Subcutaneous adipose tissue (tissue), 4 donors: Measurements from ENCODE around the gene NREP. TPM values are rescaled to one million over a fixed set of nuclear protein-coding genes. Genes with fewer than 3 reads are reported as not detected.

Experiments used
- small RNA-seq: library from RNA; depleted of rRNA; stranded (forward); fragments of <200 nt; gene quantifications from one replicate; pipeline ENCODE3, GENCODE V24; 2016
- total RNA-seq, 4 donors: library from RNA; depleted of rRNA; stranded (reverse); fragments of >200 nt; gene quantifications; one replicate each; pipeline ENCODE4 v1.1.0, GENCODE V29; 2016
- TF ChIP-seq, protein P1 (sequence below): fragments of 450-650 bp; IDR thresholded peaks from one replicate; pipeline ENCODE4 v1.5.1; 2016; ENCODE audit warnings: low read depth, mild to moderate bottlenecking, control low read depth, antibody characterized with exemption, moderate library complexity

The NREP gene
- total RNA-seq, 4 donors from 2014 or later = 3.9 to 8.5 (median 7.1) TPM

DNA sequence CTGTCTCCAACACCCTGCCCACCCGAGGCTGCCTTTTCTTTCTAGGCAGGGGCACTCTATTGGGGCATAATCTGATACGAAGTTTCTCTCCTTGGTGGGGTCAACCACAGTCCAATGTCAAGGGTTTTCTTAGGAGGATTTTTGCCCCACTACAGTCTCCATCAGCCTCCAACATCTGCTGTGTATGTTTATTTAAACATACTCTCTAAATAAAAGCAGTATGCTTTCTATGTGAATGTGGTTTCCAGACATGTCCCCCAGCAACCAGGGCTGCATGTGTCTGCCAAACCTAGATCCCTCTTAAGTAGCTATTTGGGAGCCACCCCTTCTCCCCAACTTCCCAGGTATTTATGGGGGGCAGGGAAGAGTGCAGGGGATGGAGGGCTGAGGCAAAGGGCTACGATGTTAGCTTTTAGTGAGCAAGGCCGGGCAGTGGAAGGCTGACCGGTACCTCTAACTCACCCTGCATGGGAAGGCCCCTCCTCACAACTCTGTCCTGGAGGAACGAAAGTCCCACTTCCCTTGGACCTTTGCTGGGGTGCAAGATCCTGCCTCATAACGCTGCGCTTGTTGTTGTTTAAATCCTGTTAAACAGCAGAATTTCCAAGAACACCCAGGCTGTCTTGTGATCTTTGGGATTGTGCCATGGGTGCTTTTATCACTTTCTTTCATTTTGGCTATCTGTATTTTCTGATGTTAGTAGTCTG is 75.4 kb downstream of the NREP start:
- TF ChIP-seq, protein P1, sequence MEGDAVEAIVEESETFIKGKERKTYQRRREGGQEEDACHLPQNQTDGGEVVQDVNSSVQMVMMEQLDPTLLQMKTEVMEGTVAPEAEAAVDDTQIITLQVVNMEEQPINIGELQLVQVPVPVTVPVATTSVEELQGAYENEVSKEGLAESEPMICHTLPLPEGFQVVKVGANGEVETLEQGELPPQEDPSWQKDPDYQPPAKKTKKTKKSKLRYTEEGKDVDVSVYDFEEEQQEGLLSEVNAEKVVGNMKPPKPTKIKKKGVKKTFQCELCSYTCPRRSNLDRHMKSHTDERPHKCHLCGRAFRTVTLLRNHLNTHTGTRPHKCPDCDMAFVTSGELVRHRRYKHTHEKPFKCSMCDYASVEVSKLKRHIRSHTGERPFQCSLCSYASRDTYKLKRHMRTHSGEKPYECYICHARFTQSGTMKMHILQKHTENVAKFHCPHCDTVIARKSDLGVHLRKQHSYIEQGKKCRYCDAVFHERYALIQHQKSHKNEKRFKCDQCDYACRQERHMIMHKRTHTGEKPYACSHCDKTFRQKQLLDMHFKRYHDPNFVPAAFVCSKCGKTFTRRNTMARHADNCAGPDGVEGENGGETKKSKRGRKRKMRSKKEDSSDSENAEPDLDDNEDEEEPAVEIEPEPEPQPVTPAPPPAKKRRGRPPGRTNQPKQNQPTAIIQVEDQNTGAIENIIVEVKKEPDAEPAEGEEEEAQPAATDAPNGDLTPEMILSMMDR = no peak

DNA sequence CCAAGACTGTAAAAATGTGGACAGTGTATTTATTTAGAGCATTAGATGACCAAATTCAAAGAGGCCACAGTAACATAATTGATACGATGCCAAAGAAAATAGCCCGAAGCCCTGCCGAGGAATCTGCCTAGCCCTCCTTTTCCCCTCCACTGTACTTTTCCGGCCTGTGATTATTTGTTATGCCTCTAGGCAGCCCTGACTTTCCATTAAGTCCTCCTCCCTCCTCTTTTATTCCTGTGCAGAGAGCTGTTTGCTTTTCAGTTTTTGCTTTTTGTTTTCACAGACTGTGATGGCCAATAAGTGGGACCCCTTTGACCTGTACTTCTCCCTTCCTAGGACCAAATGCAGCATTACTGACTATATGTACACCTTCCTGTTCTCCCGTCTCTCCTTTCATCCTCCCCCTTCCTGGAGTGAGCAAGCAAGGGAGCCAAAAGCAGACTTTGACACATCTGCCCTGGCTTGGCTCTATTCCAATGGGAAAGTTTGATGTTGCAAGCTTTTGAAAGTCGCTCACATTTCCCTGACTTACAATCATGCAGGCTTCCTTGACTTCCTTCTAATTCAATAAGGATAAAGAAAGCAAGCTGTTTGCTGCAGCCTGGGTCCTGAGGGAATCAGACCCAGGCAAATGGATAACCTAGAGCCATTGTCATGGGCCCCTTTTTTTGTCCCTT is 76.1 kb downstream of the NREP start:
- TF ChIP-seq, protein P1 = no peak

DNA sequence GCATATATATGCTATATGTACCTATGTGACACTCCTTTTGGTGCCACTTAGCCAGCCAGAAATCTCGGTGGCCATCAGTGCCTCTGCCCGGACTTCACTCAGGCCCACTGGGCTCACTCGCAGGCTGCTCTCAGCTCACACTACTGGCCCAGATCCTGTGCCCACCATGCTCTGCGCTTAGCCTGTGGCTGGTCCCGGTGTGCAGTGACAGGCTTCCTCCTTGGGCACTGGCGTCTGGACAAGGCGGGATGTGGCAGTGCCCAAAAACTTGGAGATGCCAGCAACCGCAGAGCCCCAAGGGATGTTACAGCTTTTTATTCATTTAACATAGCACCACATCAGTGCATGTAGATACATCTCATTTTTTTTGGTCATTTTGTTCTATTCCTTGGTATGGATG is 77.4 kb downstream of the NREP start:
- TF ChIP-seq, protein P1 = no peak

Small RNAs within 50 kb of the gene (small RNA-seq; reads per million reads assigned to genes)
- not detected for gene RN7SKP57

Other genes starting within 250 kb of the NREP start
- gene STARD4, start 244.7 kb downstream of the NREP start, total RNA-seq = 10 to 100 TPM in 2 of 4 donors, 1 to 10 TPM in 2; 5.8 to 24.5 (median 11.7) TPM